Measurements from ENCODE around the gene PKNOX2.

DNA sequence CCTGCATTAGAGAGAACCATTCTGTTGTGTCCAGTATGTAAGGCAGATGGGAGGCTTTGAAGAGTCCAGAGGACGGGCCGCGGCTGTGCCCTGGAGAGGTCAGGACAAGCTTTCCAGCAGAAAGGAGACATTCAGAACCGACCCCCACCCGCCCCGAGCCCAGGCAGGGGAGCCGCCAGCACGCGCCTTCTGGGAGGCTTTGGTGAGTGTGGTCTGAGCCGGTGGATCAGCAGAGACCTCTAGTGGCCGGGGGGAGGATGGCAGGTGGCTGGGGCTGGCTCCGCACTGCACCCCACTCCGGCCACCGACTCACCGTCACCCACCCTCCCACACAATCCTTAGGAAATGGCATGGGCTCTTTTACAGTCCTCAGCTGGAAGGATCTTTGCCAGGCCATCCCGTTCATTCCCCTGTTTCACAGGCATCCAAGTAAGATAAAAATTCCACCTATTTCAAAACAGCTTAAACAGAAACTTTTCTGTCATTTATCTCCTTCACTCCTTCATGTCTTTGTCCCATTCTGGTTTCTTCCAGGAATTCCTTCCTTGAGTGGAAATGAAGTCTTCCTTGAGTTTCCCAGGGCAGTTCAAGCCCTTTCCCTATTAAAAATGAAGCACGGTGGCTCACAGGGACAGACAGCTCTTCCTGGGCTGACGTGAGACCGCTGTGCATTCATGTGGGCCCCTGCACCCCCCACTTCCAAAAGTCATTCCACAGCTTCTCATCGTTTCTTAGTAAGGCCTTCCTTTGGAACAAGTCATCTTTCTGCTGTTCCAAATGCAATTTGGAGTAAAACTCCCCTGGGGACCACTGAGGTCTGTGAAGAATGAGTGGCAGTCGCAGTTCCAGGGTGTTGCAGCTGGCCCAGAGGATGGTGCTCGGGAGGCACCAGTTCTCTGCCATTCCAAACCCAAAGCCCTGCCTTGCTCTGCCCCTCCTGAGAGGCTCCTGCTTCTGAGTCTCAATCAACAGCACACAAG is 240.6 kb downstream of the PKNOX2 start:
- TF ChIP-seq, protein P1, sequence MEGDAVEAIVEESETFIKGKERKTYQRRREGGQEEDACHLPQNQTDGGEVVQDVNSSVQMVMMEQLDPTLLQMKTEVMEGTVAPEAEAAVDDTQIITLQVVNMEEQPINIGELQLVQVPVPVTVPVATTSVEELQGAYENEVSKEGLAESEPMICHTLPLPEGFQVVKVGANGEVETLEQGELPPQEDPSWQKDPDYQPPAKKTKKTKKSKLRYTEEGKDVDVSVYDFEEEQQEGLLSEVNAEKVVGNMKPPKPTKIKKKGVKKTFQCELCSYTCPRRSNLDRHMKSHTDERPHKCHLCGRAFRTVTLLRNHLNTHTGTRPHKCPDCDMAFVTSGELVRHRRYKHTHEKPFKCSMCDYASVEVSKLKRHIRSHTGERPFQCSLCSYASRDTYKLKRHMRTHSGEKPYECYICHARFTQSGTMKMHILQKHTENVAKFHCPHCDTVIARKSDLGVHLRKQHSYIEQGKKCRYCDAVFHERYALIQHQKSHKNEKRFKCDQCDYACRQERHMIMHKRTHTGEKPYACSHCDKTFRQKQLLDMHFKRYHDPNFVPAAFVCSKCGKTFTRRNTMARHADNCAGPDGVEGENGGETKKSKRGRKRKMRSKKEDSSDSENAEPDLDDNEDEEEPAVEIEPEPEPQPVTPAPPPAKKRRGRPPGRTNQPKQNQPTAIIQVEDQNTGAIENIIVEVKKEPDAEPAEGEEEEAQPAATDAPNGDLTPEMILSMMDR (IDR thresholded peaks at IDR 0.05; ENCODE audit: borderline replicate concordance, extremely low read depth, low read length, poor library complexity, severe bottlenecking) = peak; percentile 91
- no peak for TF ChIP-seq EZH2 (IDR thresholded peaks at IDR 0.05; ENCODE audit: borderline replicate concordance, low read depth, low read length, severe bottlenecking)
